ENCODE results near the gene GPR39.

GPR39 gene

DNA sequence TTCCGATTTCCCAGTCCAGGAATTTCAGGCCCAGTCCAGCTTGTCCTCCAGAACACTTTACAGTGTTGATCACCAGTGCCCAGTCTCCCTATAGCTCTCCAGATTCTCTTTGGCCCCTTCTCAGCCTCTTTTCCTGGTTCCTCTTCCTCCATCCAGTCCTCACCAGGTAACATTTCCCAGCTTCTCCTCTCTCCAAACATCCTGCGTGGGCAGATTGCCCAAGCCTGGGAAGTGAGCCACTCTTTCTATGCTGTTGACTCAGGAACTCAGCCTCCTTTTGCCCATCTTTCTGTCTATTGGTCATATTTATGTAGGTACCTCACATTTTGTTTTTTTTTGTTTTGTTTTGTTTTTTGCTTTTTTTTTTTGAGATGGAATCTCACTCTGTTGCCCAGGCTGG, 144.0 kb downstream of the GPR39 start:
- in situ Hi-C loops (cut with MboI; ENCODE audit: low sequenced_read_pairs), result no loop called here

DNA sequence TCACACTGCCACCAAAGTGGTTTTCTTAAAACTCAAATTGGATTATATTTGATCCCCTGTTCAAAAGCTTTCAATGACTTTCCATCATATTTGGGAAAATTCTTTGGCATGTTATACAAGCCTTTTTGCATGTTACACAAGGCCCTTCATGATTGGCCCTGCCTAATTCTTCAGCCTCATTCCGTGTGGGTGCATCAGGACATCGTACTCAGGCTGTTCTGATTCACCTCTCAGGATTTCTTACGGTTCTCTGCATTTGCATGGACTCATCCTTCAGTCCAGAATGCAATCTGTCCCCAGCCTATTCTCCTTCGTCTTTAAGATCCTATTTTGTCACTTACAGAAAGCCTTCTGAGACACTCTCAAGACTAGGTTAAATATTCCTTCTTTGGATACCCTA, 145.6 kb downstream of the GPR39 start:
- in situ Hi-C loops (cut with MboI; ENCODE audit: low sequenced_read_pairs), result no loop called here

DNA sequence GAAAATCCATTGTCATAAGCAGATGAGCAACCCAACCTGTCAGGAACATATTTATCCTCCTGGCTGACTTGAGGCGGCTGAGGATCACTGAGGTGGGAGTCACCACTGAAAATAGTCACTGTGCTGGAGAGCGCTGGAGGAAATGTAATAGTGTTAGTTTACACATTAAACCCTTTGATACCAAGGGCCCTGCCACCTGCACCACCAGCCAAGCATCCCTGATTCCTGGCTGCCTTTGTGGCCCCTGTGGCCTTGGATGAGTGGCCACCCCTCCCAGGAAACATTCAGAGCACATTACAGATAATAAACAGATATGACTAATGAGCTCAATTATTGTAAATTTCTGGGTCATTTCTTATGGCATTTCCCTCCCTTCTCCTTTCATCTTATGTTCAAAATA, 147.5 kb downstream of the GPR39 start:
- in situ Hi-C loops (cut with MboI; ENCODE audit: low sequenced_read_pairs), result no loop called here

DNA sequence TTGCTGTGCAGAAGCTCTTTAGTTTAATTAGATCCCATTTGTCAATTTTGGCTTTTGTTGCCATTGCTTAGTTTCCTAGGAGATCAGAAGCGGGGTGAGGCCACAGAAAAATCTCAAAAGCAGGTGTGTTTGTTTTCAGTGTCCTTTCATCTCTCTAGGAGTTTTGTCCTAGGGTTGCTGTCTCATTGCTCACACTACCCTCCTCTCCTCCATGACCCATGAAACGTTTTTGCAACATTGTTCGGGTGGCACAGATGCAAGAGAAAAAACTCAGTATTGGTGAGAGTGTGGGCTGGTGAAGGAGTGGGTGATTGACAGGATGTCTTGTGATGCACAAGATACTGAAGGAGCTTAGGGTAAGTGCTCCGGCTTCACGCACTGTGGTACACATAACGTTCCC, 149.8 kb downstream of the GPR39 start:
- in situ Hi-C loops (cut with MboI; ENCODE audit: low sequenced_read_pairs), result no loop called here

DNA sequence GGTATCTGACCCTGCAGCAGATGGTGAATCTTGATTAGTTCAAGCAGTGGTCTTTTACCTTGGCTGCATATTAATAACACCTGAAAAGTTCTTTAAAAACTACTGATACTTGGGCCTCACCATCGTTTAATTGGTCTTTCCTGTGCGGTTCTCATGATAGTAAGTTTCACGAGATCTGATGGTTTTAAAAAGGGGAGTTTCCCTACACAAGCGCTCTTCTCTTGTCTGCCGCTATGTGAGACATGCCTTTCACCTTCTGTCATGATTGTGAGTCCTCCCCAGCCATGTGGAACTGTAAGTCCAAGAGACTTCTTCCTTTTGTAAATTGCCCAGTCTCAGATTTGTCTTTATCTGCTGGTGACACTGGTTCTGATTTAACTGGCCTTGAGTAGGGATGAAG, 151.1 kb downstream of the GPR39 start:
- in situ Hi-C loops (cut with MboI; ENCODE audit: low sequenced_read_pairs), result no loop called here

DNA sequence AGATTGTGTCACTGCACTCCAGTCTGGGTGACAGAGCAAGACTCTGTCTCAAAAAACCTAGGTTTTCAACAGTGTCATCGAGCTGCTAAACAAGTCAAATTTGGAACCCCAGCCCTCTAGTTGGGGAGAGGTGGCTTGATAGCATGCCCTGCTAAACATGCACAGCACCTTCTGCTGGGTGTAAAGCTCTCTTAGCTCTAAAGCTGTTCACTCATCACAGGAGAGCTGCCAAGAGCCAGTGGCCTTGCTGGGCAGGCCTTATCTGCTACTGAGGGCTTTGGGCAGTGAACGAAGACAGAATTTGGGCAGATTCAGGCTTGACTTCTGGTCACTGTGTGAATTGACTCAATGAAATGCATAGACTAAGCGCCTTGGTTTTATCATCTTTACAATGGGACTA, 152.1 kb downstream of the GPR39 start:
- in situ Hi-C loops (cut with MboI; ENCODE audit: low sequenced_read_pairs), result no loop called here

DNA sequence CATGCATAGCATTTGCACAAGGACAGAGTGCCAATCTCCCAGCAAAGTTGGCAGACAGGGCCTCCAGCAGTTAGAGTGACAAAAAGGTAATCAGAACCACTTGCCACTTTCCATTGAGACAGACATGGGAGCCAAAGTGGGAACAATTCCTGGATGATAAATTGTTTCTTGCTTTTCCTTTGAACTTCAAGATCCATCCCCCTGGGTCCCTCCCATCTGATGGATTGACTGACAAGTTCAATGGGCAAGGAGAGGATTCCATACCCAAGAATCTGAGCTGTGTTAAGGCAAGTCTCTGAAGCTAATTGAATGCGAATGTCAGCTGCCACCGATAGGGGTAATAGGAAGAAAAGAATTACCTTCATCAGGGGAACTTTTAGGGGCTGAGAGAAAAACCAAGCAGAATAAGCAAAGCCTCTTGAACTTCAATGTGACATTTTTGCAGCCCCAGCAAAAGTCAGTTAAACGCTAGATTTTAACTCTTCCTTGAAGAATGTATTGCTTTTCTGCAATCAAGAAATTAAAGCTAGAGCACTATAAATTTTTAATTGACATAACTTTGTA, 156.9 kb downstream of the GPR39 start:
- in situ Hi-C loops (cut with MboI; ENCODE audit: low sequenced_read_pairs), result no loop called here

DNA sequence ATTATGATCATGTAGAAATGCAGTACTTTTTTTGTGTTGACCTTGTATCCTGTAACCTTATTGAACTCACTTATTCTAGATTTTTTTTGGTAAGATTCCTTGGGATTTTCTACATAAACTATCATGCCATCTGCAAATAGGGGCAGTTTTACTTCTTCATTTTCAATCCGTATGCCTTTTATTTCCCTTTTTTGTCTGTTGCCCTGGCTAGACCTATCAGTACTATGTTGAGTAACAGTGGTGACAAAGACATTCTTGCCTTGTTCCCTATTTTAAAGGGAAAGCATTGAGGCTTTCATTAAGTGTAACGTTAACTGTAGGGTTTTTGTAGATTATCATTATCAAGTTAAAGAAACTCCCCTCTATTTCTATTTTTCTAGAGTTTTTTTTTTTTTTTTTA, 161.1 kb downstream of the GPR39 start:
- in situ Hi-C loops (cut with MboI; ENCODE audit: low sequenced_read_pairs), result no loop called here

DNA sequence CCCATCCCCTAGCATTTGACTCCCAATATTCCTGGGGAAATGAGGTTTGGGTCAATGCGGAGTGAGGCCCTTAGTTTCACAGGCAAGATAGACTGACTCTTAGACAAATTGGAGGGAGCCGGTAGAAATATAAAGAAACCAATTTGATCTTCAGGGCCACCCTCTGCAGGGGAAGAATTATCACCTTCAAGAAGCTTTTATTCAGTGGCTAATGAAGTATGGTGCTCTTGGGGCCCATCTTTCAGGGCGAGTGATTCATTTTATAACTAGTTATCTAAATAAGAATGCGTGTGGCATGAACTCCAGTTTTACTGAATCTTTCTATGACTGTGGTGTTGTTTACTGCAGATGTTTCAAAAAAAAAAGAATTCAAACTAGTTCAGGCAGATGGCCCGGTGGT, 165.0 kb downstream of the GPR39 start:
- in situ Hi-C loops (cut with MboI; ENCODE audit: low sequenced_read_pairs), result no loop called here

DNA sequence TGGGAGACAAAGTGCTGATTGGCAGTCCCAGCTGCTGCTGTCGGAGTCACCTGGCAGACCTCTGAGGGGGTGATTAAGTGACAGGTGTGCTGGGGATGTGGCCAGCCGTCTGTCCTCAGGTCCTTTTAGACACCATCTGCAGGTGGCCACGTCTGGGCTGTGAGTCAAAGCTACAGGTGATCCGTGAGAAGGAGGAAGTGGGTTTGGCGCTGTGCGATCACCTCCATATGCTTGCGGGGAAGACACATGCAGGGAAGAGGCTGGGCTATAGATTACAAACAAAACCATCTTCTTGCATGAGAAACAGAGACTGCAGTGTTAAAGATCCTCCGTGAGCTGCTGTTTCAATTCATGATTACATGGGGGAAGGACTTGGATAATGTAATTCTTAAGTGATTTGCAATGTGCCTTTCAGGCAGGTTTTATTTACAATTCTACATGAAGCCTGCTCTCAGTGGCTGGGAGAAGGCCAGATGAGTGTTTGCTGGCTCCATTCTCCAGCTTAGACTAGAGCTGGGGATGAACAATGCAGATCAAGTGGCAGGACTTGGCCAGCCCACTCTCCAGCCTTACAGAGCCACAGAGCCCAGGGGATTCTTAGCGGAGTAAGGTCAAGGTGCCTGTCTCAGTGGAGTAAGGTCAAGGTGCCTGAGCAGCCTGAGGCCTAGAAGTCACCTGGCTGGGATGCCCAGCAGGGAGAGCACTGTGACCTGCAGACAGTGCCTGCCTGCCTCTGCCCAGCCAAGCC, 165.6 kb downstream of the GPR39 start:
- in situ Hi-C loops (cut with MboI; ENCODE audit: low sequenced_read_pairs), result no loop called here

DNA sequence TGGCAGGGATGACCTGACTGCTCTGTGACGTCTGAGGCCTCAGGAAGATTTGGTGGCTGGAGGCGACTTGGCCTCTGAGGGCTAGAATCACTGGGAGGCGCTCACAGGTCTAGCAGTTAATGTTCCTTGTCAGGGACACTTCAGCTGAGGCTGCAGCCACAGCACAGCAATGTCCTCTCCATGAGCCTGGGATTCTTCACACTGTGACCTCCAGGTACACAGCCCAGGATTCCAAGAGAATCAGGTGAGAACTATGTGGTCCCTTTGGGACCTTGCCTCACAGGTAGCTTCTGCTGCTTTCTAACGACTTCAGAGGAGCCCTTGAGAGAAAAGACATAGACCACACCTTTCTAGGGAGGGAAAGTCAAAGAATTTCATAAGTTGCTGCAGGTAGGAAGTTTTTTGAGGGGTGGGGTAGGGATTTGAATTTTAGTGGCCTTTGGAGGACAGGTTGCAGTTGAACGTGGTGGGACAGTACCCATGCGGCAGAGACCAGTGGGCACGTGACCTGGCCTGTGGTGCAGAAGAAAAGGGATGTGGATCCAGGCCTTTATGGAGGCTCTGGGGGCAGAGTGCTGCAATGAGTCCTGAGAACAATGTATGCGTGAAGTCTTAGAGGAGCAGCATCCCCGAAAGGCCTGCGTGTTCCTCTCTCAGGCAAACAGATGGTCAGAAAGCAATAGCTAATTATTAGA, 167.2 kb downstream of the GPR39 start:
- in situ Hi-C loops (cut with MboI; ENCODE audit: low sequenced_read_pairs), result no loop called here

DNA sequence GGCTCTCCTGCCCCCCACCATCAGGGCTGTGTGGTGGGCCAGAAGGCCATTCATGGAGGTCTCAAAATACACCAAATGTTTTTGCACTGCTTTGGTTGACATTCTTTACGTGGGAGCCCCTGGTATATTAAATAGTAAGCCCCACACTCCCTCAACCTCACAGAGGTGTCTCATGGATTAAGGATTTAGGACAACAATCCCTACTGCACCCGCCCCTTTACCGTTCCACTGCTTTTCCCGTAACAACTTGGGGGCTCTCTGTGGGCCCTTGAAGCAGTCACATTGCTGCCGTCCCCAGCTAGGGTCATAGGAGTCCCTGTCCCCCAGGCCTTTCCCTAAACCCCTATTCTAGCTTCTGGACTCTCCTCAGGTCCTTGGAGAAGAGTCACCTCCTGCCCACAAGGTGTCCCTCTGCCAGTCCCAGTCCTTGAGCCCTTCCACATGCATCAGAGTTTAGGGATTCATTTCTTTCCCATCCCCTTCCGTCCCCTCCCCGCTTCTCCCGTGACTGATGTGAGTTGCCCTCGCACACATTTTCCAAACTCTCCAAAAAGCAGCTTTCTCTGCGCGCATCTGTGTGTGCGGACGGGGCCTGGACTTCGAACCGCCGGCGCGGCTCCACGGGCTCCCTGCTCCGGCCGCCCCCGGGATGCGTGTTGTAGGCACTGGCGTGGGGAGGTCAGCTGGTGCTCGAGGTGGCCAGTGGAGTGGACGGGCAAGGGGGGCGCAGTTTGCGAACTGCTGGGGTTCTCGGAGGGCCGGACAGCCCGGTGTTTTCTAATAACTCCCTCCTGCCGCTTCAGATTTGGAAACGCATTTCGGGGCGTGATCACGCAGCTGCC, 168.6 kb downstream of the GPR39 start:
- in situ Hi-C loops (cut with MboI; ENCODE audit: low sequenced_read_pairs), result no loop called here

DNA sequence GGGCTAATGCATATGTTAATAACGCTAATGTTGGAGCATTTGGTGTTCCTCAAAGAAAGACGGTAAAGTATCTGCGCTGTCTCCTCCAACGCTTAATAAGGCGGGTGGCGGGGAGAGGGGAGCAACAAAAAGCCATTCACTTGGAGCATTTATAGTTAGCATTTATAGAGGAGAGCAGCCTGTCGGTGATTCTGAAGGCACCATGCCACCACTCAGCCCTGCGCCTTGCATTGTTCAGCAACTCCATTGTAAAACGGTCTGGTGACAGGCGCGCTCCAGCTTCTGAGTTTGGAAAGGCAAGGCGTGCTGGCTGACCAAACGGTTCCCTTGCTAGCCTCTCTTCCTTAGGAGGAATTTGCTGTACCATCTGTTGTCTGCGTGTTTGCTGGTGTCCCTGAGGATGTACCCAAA, 169.5 kb downstream of the GPR39 start:
- in situ Hi-C loops (cut with MboI; ENCODE audit: low sequenced_read_pairs), result no loop called here

DNA sequence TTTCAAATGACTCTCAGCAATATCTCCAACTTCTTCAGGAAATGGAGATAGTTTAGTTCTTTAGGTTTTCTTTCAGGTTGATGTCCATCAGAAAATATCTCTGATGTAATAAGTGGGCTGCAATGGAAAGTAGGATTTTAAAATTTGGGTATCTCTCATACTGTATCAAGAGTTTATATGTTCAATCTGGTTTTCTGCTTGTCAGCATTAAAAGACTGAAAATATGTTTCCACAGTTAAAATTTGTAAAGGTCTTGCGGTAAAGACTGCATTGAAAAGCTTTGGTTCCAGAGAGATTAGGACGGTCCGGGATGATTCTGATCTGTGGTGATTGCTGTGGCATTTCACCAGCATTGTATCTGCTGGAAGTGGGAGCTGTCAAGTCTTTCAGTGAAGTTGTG, 170.2 kb downstream of the GPR39 start:
- in situ Hi-C loops (cut with MboI; ENCODE audit: low sequenced_read_pairs), result no loop called here

DNA sequence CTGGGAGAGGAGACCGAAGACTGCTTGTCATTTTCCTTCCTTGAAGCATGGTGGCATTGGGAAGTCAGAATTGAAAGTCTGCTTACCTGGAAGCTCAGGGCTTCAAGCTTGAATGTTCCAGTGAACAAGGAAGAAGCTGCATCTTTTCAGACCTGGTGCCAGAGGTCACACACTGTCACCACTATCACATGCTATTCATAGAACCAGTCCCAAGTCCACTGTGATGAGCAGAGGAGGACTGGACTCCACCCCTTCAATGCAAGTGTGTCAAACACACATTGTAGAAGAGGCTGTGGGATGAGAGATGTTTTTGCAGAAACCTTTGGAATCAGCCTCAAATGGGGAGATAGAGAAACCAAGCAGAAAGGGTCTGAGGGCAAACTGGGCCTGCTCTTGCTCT, 172.0 kb downstream of the GPR39 start:
- in situ Hi-C loops (cut with MboI; ENCODE audit: low sequenced_read_pairs), result no loop called here

DNA sequence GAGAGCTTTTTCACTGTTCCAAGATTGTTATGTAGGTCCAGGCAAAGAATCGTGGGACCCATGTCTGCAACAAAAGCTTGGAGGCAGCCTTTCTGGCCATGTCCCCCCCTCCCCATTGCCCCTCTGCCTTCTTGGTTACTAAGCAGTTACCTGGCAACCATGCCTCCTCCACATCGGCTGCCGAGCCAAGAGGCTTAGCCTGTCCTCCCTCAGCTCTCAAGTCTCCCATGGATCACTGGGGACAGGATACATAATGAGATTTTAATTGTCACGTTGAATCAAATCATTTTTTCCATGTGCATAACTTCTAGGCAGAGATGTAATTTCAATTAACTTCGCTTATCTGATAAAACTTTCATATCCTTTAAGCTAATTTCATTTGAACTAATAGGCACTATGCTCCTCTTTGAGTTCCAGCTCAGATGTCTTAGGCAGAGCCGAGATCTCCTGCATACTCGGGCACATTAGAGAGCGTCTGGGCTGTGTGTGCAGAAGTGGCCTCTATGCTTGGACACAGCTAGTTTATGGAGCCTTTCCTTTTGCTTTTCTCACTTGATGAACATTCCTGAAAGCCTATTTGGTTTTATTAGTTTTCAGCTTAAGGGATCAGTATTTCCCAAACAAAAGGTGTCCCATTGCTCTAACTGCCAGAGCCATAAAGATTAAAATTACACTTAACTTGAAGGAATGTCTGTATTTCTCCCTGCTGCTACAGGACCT, 172.7 kb downstream of the GPR39 start:
- in situ Hi-C loops (cut with MboI; ENCODE audit: low sequenced_read_pairs), result no loop called here

DNA sequence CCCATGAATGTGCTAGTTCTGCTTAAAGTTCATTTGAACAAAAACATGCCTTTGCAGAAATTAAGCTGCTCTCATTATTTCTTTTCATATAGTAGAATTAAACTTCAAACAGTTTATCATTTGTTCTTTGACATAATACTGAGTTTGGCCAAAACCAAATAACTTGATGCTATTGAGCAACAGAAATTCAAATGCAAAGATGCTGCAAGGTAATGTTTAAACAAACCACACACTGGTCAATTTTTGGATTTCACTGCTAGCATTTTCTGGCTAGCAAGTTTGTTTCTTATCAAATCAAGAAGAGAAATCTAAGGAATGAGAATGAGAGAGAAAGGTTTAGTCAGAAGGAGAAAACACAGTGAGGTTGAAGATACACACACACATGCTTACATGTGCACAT, 173.4 kb downstream of the GPR39 start:
- in situ Hi-C loops (cut with MboI; ENCODE audit: low sequenced_read_pairs), result no loop called here

DNA sequence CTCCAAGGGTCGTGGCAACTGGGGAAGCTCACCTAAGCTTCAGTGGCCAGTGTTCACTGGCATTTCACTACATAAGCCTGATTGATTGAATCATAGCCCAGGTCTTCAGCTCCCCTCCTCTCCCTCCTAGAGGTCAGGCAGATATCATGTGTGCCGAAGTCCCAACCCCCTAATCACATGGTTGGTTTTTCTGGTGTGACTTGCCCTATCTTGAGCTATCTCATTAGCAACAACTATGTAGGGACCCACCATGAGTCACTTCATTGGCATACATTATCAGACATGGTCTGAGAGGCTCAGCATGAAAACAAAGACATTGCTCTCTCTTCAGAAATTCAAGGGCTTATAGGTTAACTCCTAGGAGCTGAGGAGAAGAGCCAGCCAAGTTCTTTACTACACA, 176.6 kb downstream of the GPR39 start:
- in situ Hi-C loops (cut with MboI; ENCODE audit: low sequenced_read_pairs), result no loop called here

DNA sequence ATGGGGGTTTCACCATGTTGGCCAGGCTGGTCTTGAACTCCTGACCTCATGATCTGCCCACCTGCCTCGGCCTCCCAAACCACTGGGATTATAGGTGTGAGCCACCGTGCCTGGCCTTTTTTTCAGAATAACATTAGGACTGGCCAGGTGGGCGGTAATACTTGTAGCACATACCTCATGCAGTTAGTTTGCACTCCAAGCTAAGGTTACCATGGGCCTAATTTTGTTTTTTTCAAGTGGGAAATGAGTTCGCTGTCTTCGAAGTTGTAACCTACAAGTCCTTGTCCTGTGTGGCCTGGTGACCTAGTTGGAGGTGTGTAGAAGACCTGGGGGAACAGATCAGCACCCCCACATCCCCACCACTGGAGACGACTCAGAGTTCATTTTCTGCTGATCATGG, 178.6 kb downstream of the GPR39 start:
- in situ Hi-C loops (cut with MboI; ENCODE audit: low sequenced_read_pairs), result no loop called here

DNA sequence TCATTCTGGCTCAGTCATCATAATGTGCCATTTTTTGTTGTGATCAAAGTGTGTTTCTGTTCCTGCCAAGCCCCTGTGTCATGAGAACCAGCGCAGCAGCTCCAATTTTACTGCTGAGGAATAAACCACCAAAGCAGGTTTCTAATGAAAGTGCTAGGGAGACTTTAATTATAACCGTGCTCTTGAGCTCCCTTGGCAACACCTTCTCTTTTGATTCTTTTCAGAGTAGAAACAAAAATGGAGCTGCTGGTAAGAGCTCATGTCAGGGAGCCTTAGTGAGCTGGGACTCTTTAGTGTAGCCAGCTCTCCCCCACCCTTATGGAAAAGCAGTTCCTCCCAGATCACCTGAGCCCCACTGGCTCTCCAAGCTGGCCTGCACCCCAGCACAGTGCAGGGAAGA, 179.1 kb downstream of the GPR39 start:
- in situ Hi-C loops (cut with MboI; ENCODE audit: low sequenced_read_pairs), result no loop called here

DNA sequence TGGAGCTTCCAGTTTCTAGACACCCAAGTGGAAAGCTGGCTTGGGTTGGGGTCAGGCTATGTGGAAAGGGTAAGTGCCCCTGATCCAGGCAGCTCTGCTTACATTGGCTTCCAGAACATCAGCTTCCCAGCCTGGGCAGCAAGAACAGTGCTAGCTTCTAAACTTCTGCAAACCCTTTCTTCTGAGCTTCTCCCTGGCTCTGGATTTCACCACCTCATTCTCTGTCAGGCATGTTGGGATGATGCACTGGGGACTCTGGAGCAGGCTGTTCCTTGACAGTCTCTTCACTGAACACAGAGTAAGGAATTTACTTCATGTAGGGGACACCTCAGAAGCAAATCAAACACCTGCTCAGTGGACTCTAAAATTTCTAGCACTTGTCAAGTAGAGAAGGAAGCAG, 180.6 kb downstream of the GPR39 start:
- in situ Hi-C loops (cut with MboI; ENCODE audit: low sequenced_read_pairs), result no loop called here

Data from HL-60/S4 (cell line).